ENCODE results near the gene TMEM59L. TPM values are rescaled to one million over a fixed set of nuclear protein-coding genes. Genes with fewer than 3 reads are reported as not detected.

The TMEM59L gene
- total and polyA plus RNA-seq, 9 of the 15 experiments (the other 6 are each of a cell fraction or from before 2014, with no cell fraction given) = 0.37 TPM; not detected in 8

DNA sequence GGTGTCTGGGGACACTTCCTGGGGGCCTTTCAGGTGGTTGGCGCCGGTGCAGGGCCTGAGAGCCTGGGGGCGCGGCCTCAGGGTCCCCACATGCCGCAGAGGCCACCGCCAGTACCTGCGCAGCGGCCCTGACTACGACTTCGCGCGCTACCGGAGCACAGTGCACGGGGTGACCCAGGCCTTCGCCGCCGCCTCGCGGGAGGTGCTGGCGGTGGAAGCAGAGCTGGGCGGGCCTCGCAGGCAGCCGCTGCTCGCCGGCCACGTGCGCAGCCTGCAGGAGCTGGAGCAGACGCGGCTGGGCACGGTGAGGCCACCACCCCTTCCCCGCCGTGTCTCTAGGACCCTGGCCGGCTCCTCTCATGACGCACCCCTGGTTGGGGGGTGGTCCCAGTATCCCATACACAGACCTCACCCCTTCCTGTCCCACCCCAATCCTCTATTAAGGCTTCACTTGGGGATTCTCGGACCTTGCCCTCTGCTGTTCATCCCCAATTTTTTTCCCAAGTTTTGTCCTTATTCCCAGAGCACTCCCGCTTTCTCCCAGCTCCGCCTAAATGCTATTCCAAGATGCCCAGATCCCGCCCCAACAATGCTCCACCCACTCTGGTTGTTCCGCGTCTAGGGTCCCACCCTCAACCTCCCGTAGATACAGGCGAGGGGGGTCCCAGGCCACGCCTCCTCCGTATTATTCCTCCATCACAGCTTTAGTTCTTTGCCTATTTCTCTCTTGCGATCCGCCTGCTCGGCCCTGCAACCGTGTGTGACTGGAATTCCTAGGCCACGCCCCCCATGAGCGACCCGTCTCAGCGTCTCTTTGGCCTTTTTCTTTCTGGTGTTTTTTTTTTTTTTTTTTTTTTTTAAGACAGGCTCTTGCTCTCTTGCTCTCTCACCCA, 23.0 kb upstream of the TMEM59L start (continued):
- TF ChIP-seq GABPB1 (CRISPR knock-in tag; IDR thresholded peaks at IDR 0.05) (peak; percentile 72; the same call in 1 of the 2 replicates), CCNT2 (IDR thresholded peaks at IDR 0.05; ENCODE audit: borderline replicate concordance, extremely low read depth, insufficient read length, low read depth, low read length) (no peak), CBX3 (IDR thresholded peaks at IDR 0.05; ENCODE audit: borderline replicate concordance in 1 of 2, low read length in 2 of 2) (peak in 1 of 2 experiments; percentile 96; a peak in 2 of 3 replicates), NFIC (IDR thresholded peaks at IDR 0.05) (peak; percentile 8), FOXK1 (CRISPR knock-in tag; IDR thresholded peaks at IDR 0.05; ENCODE audit: borderline replicate concordance) (peak; percentile 73; the same call in 1 of the 2 replicates), RBM25 (IDR thresholded peaks at IDR 0.05; ENCODE audit: low read depth, low read length, severe bottlenecking) (peak; percentile 60), SMARCC2 (IDR thresholded peaks at IDR 0.05; ENCODE audit: low read depth) (no peak), FOXM1 (IDR thresholded peaks at IDR 0.05; ENCODE audit: low read depth) (no peak), FOXM1 (CRISPR knock-in tag; IDR thresholded peaks at IDR 0.05; ENCODE audit: low read depth) (peak; percentile 84; the same call in 1 of the 2 replicates), ATF7 (IDR thresholded peaks at IDR 0.05) (no peak), ZNF263 (CRISPR knock-in tag; IDR thresholded peaks at IDR 0.05; ENCODE audit: borderline replicate concordance) (peak; percentile 75; the same call in 1 of the 2 replicates), RB1 (IDR thresholded peaks at IDR 0.05; ENCODE audit: low read depth) (peak; percentile 91), CREB3 (tag; conservative IDR thresholded peaks at IDR 0.05; ENCODE audit: low read depth) (peak; percentile 53; the same call in 1 of the 2 replicates), ZC3H4 (CRISPR knock-in tag; IDR thresholded peaks at IDR 0.05; ENCODE audit: borderline replicate concordance) (no peak), PHF8 (IDR thresholded peaks at IDR 0.05; ENCODE audit: borderline replicate concordance, low read length) (peak; percentile 42; the same call in 1 of the 2 replicates), BRF1 (IDR thresholded peaks at IDR 0.05; ENCODE audit: borderline replicate concordance, extremely low read depth, insufficient read length) (no peak), POLR2AphosphoS5 (IDR thresholded peaks at IDR 0.05; ENCODE audit: control insufficient read depth, insufficient read depth, low read depth, low read length) (no peak), LARP7 (IDR thresholded peaks at IDR 0.05) (0 out of 2 replicates have a peak, but pooled peaks have one; percentile 4)
- TF ChIP-seq, protein P1, sequence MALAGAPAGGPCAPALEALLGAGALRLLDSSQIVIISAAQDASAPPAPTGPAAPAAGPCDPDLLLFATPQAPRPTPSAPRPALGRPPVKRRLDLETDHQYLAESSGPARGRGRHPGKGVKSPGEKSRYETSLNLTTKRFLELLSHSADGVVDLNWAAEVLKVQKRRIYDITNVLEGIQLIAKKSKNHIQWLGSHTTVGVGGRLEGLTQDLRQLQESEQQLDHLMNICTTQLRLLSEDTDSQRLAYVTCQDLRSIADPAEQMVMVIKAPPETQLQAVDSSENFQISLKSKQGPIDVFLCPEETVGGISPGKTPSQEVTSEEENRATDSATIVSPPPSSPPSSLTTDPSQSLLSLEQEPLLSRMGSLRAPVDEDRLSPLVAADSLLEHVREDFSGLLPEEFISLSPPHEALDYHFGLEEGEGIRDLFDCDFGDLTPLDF (CRISPR knock-in tag; IDR thresholded peaks at IDR 0.05) = peak; percentile 68; the same call in 1 of the 2 replicates
- TF ChIP-seq, protein P2, sequence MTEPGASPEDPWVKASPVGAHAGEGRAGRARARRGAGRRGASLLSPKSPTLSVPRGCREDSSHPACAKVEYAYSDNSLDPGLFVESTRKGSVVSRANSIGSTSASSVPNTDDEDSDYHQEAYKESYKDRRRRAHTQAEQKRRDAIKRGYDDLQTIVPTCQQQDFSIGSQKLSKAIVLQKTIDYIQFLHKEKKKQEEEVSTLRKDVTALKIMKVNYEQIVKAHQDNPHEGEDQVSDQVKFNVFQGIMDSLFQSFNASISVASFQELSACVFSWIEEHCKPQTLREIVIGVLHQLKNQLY (CRISPR knock-in tag; conservative IDR thresholded peaks at IDR 0.05) = peak in 1 of 2 experiments; percentile 96; a peak in 1 of 4 replicates
- TF ChIP-seq, protein P3, sequence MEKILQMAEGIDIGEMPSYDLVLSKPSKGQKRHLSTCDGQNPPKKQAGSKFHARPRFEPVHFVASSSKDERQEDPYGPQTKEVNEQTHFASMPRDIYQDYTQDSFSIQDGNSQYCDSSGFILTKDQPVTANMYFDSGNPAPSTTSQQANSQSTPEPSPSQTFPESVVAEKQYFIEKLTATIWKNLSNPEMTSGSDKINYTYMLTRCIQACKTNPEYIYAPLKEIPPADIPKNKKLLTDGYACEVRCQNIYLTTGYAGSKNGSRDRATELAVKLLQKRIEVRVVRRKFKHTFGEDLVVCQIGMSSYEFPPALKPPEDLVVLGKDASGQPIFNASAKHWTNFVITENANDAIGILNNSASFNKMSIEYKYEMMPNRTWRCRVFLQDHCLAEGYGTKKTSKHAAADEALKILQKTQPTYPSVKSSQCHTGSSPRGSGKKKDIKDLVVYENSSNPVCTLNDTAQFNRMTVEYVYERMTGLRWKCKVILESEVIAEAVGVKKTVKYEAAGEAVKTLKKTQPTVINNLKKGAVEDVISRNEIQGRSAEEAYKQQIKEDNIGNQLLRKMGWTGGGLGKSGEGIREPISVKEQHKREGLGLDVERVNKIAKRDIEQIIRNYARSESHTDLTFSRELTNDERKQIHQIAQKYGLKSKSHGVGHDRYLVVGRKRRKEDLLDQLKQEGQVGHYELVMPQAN (IDR thresholded peaks at IDR 0.05; ENCODE audit: borderline replicate concordance) = peak; percentile 79
